GM21526 (cell line): ENCODE measurements around the gene AKR1B1.
"Not testable (repeated sequence)": the region's sequence is repeated elsewhere in the genome, so short reads cannot be mapped to it uniquely, and the experiment has no call there.

ENCODE experiments used
- ATAC-seq: cut with Tn5 transposase; IDR thresholded peaks from one replicate; pipeline ENCODE4 v1.9.1; 2021; ENCODE audit warnings: moderate library complexity; ENCODE audit not compliant: unreplicated experiment, low FRiP score

The AKR1B1 gene

GRCh38 chr7:134458806-134459698, at the start of gene AKR1B1:
Gene AKR1B1, minus strand, starts transcription at chr7:134459100. Its CDS starts 38 bp downstream, at chr7:134459062.
- ATAC-seq, result peak; percentile 93

DNA sequence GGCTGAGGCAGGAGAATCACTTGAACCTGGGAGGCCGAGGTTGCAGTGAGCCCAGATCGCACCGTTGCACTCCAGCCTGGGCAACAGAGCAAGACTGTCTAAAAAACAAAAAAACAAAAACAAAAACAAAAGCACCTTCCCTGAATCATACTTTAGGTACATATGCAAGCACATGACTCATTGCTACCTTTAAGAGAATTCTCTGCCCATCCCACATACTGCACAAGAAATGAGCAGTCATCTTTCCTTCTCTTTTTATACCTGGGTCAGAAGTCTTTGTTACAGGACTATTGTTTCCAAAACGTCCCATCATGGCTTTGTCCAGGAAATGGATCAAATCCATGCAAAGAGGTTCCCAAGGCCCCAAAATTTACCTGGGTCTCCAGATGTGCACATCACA, 47.0 kb upstream of the AKR1B1 start:
- no peak for ATAC-seq

GRCh38 chr7:134504660-134505164, 45.8 kb upstream of the AKR1B1 start:
- no peak for ATAC-seq

GRCh38 chr7:134502463-134503371, 43.8 kb upstream of the AKR1B1 start:
- ATAC-seq, result no peak

- ATAC-seq, result no peak
These were observed 42.1 kb upstream of the AKR1B1 start for GRCh38 chr7:134500982-134501381.

- ATAC-seq, result no peak
These were observed 41.5 kb upstream of the AKR1B1 start for GRCh38 chr7:134500406-134500805.

DNA sequence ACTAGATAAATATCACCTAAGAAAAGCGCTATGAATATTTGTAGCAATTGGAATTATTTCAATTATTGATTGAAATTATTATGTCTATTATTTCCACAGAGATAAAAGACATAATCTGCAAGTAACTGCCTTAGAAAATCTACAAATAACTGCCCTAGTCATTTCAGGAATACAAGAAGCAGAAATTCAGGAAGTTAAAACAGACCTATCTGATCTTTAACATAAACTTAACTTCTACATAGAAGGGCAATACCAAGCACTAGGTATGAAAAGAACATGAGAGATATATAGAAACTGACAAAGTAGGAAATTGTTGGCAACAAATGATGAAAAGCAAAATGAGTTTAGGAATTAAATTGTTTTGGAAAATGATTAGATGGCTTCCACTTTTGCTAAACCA, 36.6 kb upstream of the AKR1B1 start:
- ATAC-seq, result no peak

- no peak for ATAC-seq
These were observed 34.2 kb upstream of the AKR1B1 start for GRCh38 chr7:134493091-134493490.

DNA sequence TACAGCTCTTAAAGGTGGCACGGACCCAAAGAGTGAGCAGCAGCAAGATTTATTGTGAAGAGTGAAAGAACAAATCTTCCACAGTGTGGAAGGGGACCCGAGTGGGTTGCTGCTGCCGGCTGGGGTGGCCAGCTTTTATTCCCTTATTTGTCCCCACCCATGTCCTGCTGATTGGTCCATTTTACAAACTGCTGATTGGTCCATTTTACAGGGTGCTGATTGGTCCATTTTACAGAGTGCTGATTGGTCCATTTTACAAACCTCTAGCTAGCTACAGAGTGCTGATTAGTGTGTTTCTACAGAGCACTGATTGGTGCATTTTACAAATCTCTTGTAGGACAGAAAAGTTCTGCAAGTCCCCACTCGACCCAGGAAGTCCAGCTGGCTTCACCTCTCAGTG, 28.8 kb upstream of the AKR1B1 start:
- ATAC-seq, result not testable (repeated sequence)

DNA sequence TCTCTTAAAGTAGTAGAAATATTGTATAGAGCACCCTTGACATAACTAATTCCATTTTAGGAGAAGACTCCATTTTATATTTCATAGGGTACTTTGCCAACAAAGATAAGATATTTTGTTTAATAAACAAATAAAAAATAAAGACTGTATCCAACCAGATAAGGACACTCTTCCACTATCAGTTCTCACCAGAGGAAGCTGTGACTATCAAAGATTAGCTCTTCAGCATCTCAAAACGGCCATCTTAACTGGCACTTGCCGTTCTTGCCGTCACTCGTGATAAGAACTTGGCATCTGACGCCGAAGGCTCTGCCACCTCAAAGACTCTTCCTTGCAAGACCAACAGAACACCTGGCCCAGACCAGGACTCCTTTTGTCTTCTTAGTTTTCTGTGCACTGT, 26.3 kb upstream of the AKR1B1 start:
- no peak for ATAC-seq

DNA sequence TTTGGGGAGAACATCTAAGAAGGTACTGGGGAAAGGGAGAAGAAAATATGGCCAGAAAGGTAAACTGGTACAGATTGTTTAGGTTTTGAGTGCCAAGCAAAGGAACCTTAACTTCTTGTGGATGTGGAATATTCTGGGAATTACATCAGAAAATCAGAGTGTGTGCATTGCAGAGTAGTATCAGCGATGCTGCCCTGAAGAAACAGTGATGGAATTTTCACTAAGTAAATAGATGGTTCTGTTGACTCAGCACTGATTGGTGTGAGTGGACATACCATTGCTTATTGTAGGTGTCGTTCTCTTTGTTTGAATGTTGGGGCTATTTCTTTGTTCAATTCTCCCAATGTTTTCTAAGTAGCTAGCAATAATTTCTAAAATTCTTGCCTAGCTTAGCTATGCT, 24.4 kb upstream of the AKR1B1 start:
- ATAC-seq, result no peak

DNA sequence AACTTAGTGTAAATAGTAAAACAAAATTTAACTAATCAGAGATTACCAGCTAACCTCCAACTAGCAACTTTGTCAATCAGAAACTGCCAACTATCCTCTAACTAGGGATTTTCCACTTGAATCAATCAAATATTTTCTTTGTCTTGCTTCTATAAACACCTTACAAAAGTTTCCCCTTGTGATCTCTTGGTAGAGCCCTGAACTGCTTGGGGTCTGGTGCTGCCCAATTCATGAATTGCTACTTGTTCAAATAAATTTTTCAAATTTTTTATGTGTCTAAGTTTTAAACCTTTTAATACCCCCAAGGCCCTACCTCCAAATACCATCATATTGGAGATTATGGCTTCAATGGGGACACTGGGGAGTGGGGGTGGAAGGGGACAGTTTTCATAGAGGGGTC, 24.0 kb upstream of the AKR1B1 start:
- ATAC-seq, result no peak

- ATAC-seq, result no peak
These were observed 22.3 kb upstream of the AKR1B1 start for GRCh38 chr7:134481167-134481566.

GRCh38 chr7:134480730-134481129, 21.8 kb upstream of the AKR1B1 start:
- no peak for ATAC-seq

GRCh38 chr7:134480202-134480601, 21.3 kb upstream of the AKR1B1 start:
- no peak for ATAC-seq

GRCh38 chr7:134478707-134479106, 19.8 kb upstream of the AKR1B1 start:
- ATAC-seq, result no peak

- no peak for ATAC-seq
These were observed 19.1 kb upstream of the AKR1B1 start for GRCh38 chr7:134477954-134478353.

DNA sequence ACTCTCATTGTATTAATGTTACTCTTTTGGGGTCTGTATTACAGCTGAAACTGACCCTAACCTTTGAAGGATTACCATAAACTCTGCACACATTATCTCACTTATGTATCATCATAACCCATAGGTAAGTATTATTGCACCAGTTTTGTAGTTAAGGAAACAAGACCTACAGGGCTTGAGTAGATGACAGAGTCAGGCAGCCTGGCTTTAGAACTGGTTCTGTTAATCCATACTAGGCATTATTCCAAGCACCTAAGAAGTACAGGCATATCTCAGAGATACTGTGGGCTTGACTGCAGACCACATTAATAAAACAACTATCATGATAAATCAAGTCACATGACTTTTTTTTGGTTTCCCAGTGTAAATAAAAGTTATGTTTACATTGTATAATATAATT, 17.1 kb upstream of the AKR1B1 start:
- ATAC-seq, result no peak

GRCh38 chr7:134474828-134475227, 15.9 kb upstream of the AKR1B1 start:
- ATAC-seq, result no peak

DNA sequence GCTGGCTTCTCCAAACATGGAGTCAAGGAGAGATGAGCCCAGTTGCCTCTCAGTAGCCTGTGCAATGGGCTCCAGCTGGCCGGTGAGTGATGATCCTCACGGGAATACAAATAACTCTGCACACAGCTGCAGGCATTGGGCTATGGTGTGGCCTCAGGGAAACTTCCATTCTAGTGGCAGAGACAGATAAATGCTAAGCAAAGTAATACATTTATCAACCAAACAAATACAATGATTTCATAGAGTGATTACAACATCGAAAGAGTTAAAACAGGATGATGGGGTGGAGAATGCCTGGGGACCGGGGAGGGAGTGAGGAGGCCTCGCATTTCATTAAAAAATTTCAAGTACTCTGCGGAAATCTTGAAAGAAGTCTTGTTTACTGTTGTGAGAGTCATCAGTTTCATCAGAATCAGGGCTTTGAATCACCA, 15.0 kb upstream of the AKR1B1 start:
- no peak for ATAC-seq

GRCh38 chr7:134472572-134473244, 13.8 kb upstream of the AKR1B1 start:
- no peak for ATAC-seq
